PC-3 (cell line): ENCODE measurements around the gene NDC80. TPM values are rescaled to one million over a fixed set of nuclear protein-coding genes. Genes with fewer than 3 reads are reported as not detected.

Experiments used
- ATAC-seq: fragments of 200-7000 bp; cut with Tn5 transposase; 2 replicates; pipeline ENCODE4 v1.9.1; 2020; ENCODE audit warnings: mild to moderate bottlenecking, moderate library complexity
- BruUV-seq: library from RNA; stranded (reverse); fragments of 400-500 nt; replicated peaks from 2 replicates; lab custom pipeline; 2021; lab: Mats Ljungman, UMichigan
- CTCF ChIA-PET: fragments of 300-600 bp; sonication (Branson Sonifier 250); formaldehyde crosslinking; loops from one replicate; lab custom pipeline; 2022; ENCODE audit warnings: antibody characterized with exemption; lab: Charles Lee
- POLR2A ChIA-PET: fragments of 300-600 bp; sonication (Branson Sonifier 250); formaldehyde crosslinking; loops from one replicate; lab custom pipeline; 2022; ENCODE audit warnings: antibody characterized with exemption; ENCODE audit not compliant: unreplicated experiment; lab: Charles Lee
- DNase-seq: peaks from one replicate; pipeline ENCODE4 v3.0.0-alpha.2; 2015
- H2AFZ ChIP-seq: fragments of 300-600 bp; sonication (generic); 2 replicates; pipeline ENCODE4 v1.6.0; 2016; ENCODE audit warnings: antibody characterized with exemption, low read length
- H3F3A ChIP-seq: fragments of 300-600 bp; sonication (generic); one replicate; pipeline ENCODE4 v1.6.0; 2017; ENCODE audit warnings: antibody characterized with exemption, low read length, control low read depth, mild to moderate bottlenecking; ENCODE audit not compliant: unreplicated experiment
- H3K27ac ChIP-seq: fragments of 300-600 bp; sonication (generic); 2 replicates; pipeline ENCODE4 v1.5.1; 2016; ENCODE audit warnings: mild to moderate bottlenecking, low read length
- H3K27me3 ChIP-seq: fragments of 300-600 bp; sonication (generic); 2 replicates; pipeline ENCODE4 v1.6.1; 2016; ENCODE audit warnings: low read length, mixed read lengths
- H3K36me3 ChIP-seq: fragments of 300-600 bp; sonication (generic); 2 replicates; pipeline ENCODE4 v1.6.1; 2016; ENCODE audit warnings: low read depth, mixed run types, low read length, mixed read lengths
- H3K4me1 ChIP-seq: fragments of 300-600 bp; sonication (generic); 2 replicates; pipeline ENCODE4 v1.5.1; 2016; ENCODE audit warnings: low read length; ENCODE audit not compliant: insufficient read depth
- H3K4me2 ChIP-seq: fragments of 300-600 bp; sonication (generic); 2 replicates; pipeline ENCODE4 v1.6.0; 2016; ENCODE audit warnings: low read length
- H3K4me3 ChIP-seq: fragments of 300-600 bp; sonication (generic); 2 replicates; pipeline ENCODE4 v1.5.1; 2016; ENCODE audit warnings: mild to moderate bottlenecking, low read length, mixed read lengths
- H3K79me2 ChIP-seq: fragments of 300-600 bp; sonication (generic); 2 replicates; pipeline ENCODE4 v1.6.1; 2017; ENCODE audit warnings: low read length, mixed read lengths
- H3K9ac ChIP-seq: fragments of 300-600 bp; sonication (generic); 2 replicates; pipeline ENCODE4 v1.6.0; 2016; ENCODE audit warnings: mild to moderate bottlenecking, low read length
- H3K9me2 ChIP-seq: fragments of 300-600 bp; sonication (generic); replicated peaks from 2 replicates; pipeline ENCODE4 v1.6.1; 2016; ENCODE audit warnings: mixed run types, low read length, mixed read lengths
- H3K9me3 ChIP-seq: fragments of 300-600 bp; sonication (generic); 2 replicates; pipeline ENCODE4 v1.6.1; 2016; ENCODE audit warnings: low read length, mixed read lengths
- H4K20me1 ChIP-seq: fragments of 300-600 bp; sonication (generic); 2 replicates; pipeline ENCODE4 v1.6.1; 2016; ENCODE audit warnings: low read length, mixed read lengths
- CTCF ChIP-seq: fragments of 300-600 bp; sonication (generic); conservative IDR thresholded peaks from 2 replicates; pipeline ENCODE4 v1.5.1; 2017; ENCODE audit warnings: antibody characterized with exemption, low read depth, mild to moderate bottlenecking, low read length
- EZH2 ChIP-seq: fragments of 300-600 bp; sonication (generic); IDR thresholded peaks from one replicate; pipeline ENCODE4 v1.6.1; 2017; ENCODE audit warnings: antibody characterized with exemption, mild to moderate bottlenecking, low read length; ENCODE audit not compliant: unreplicated experiment
- EZH2phosphoT487 ChIP-seq: fragments of 300-600 bp; sonication (generic); IDR thresholded peaks from 2 replicates; pipeline ENCODE4 v1.6.1; 2018; ENCODE audit warnings: mild to moderate bottlenecking, antibody characterized with exemption, low read length, borderline replicate concordance
- intact Hi-C: fragments of 100-400 bp; cut with micrococcal nuclease; formaldehyde crosslinking; loops from 2 replicates; pipeline ENCODE4 v1.9.0; 2023
- total RNA-seq: library from RNA; depleted of rRNA; stranded (reverse); fragments of >200 nt; gene quantifications from 2 replicates; pipeline ENCODE4 v1.2.3, GENCODE V29; 2014

Gene NDC80
- total RNA-seq, 1 experiment from 2014 or later = 53.4 TPM

- Histone ChIP-seq H3K4me1 (peaks cover 43% of the 10 kb centered on the region), H4K20me1 (peaks cover 33% of the 10 kb centered on the region), H3K36me3 (no peaks in the 10 kb centered on the region), H3K27ac (peak overlapping the region; percentile 64), H3K27me3 (no peaks in the 10 kb centered on the region), H3K9me3 (no peaks in the 10 kb centered on the region), H3K4me3 (peak overlapping the region; percentile 87), H3K4me2 (peak overlapping the region; percentile 92), H2AFZ (peak overlapping the region; percentile 76), H3F3A (peaks cover 3% of the 10 kb centered on the region), H3K9me2 (no peaks in the 10 kb centered on the region), H3K79me2 (peaks cover 58% of the 10 kb centered on the region), H3K9ac (peak overlapping the region; percentile 88)
- BruUV-seq = TSS peak; percentile 47
- intact Hi-C loops = loop anchor here (2.0 to 10.0 kb wide), 3 partner anchors 64 to 590 kb away; partner anchors contain the start of genes LPIN2 and MYL12A
- ChIA-PET POLR2A (interaction anchor here (0.6 to 1.2 kb wide), 3 partner anchors 83 to 86 kb away, joined by 3 to 7 read pairs (median 3); no protein-coding TSS in a partner anchor), CTCF (interaction anchor here (1.2 kb wide), 1 partner anchor 82 kb away, joined by 4 read pairs; no protein-coding TSS in a partner anchor)
- no peak for TF ChIP-seq EZH2phosphoT487
- no peak for TF ChIP-seq CTCF
- TF ChIP-seq EZH2 = no peak
- peak; percentile 12 for ATAC-seq
- DNase-seq = peak; percentile 25
These were observed 85.1 kb downstream of the NDC80 start for GRCh38 chr18:2656237-2656980.

- Histone ChIP-seq H3K79me2 (peaks cover 62% of the 10 kb centered on the region), H3K4me1 (peaks cover 39% of the 10 kb centered on the region), H3K36me3 (no peaks in the 10 kb centered on the region), H3F3A (peaks cover 3% of the 10 kb centered on the region), H3K4me3 (peak overlapping the region; percentile 87), H3K4me2 (peak overlapping the region; percentile 92), H3K9me3 (no peaks in the 10 kb centered on the region), H3K9ac (peak overlapping the region; percentile 88), H4K20me1 (peaks cover 33% of the 10 kb centered on the region), H3K9me2 (no peaks in the 10 kb centered on the region), H2AFZ (peak overlapping the region; percentile 76), H3K27me3 (no peaks in the 10 kb centered on the region), H3K27ac (no peak overlapping the region; the same call in 1 of the 2 replicates)
- DNase-seq = peak; percentile 16
- intact Hi-C loops = loop anchor here (2.0 to 10.0 kb wide), 3 partner anchors 65 to 590 kb away; partner anchors contain the start of genes LPIN2 and MYL12A
- POLR2A ChIA-PET = interaction anchor here (0.6 to 1.2 kb wide), 2 partner anchors 51 to 83 kb away, joined by 7 read pairs; no protein-coding TSS in a partner anchor
- CTCF ChIA-PET = interaction anchor here (1.2 kb wide), 1 partner anchor 83 kb away, joined by 4 read pairs; no protein-coding TSS in a partner anchor
- ATAC-seq = no peak
- no TSS peak for BruUV-seq
- no peak for TF ChIP-seq EZH2
- TF ChIP-seq EZH2phosphoT487 = no peak
- no peak for TF ChIP-seq CTCF
These were observed 85.7 kb downstream of the NDC80 start for GRCh38 chr18:2656981-2657512.
